Kidney epithelial cell (primary cell): Measurements from ENCODE around the gene ADGRA3. TPM values are rescaled to one million over a fixed set of nuclear protein-coding genes. Genes with fewer than 3 reads are reported as not detected.
"Not testable (repeated sequence)": the region's sequence is repeated elsewhere in the genome, so short reads cannot be mapped to it uniquely, and the experiment has no call there.

ENCODE experiments used
- DNase-seq: peaks from one replicate; pipeline ENCODE4 v3.0.0-alpha.2; 2010; ENCODE audit warnings: low read depth
- H3K27me3 ChIP-seq: 2 replicates; pipeline ENCODE4 v1.6.0; 2011; ENCODE audit warnings: low read length; ENCODE audit not compliant: control insufficient read depth, insufficient read depth
- H3K36me3 ChIP-seq: 2 replicates; pipeline ENCODE4 v1.5.1; 2011; ENCODE audit warnings: low read length; ENCODE audit not compliant: control insufficient read depth, insufficient read depth
- H3K4me3 ChIP-seq: 2 replicates; pipeline ENCODE4 v1.5.1; 2011; ENCODE audit warnings: low read depth, mild to moderate bottlenecking, control low read depth, low read length
- CTCF ChIP-seq: IDR thresholded peaks from 2 replicates; pipeline ENCODE4 v1.5.1; 2011; ENCODE audit warnings: mild to moderate bottlenecking, moderate library complexity, low read length, control low read depth, inconsistent platforms; ENCODE audit not compliant: insufficient read depth, poor library complexity, severe bottlenecking
- total RNA-seq: library from RNA; depleted of rRNA; stranded (reverse); fragments of >200 nt; gene quantifications from 2 replicates; pipeline ENCODE4 v1.2.3, GENCODE V29; 2015

Gene ADGRA3
- total RNA-seq, 1 donor from 2014 or later: 30.5 TPM

- no peaks in the 10 kb centered on the region for H3K27me3 ChIP-seq
- H3K36me3 ChIP-seq: no peaks in the 10 kb centered on the region
- DNase-seq: no peak
- no peak for TF ChIP-seq CTCF
- no peak overlapping the region for H3K4me3 ChIP-seq
These were observed 124.3 kb downstream of the ADGRA3 start for GRCh38 chr4:22391551-22391950.

GRCh38 chr4:22389240-22389870 lies 126.5 kb downstream of the ADGRA3 start:
- Histone ChIP-seq H3K4me3 (no peak overlapping the region), H3K36me3 (no peaks in the 10 kb centered on the region), H3K27me3 (no peaks in the 10 kb centered on the region)
- TF ChIP-seq CTCF: peak; percentile 85
- peak; percentile 43 for DNase-seq

GRCh38 chr4:22385611-22386011 lies 130.3 kb downstream of the ADGRA3 start:
- H3K4me3 ChIP-seq: no peak overlapping the region
- H3K27me3 ChIP-seq: no peaks in the 10 kb centered on the region
- no peak for DNase-seq
- no peaks in the 10 kb centered on the region for H3K36me3 ChIP-seq
- no peak for TF ChIP-seq CTCF

- Histone ChIP-seq H3K27me3 (no peaks in the 10 kb centered on the region), H3K4me3 (no peak overlapping the region), H3K36me3 (no peaks in the 10 kb centered on the region)
- DNase-seq: no peak
- TF ChIP-seq CTCF: no peak
These were observed 131.7 kb downstream of the ADGRA3 start for GRCh38 chr4:22384154-22384553.

- not testable (repeated sequence) for DNase-seq, H3K36me3 ChIP-seq, H3K27me3 ChIP-seq, H3K4me3 ChIP-seq
These were observed 133.7 kb downstream of the ADGRA3 start for GRCh38 chr4:22382216-22382615.

DNA sequence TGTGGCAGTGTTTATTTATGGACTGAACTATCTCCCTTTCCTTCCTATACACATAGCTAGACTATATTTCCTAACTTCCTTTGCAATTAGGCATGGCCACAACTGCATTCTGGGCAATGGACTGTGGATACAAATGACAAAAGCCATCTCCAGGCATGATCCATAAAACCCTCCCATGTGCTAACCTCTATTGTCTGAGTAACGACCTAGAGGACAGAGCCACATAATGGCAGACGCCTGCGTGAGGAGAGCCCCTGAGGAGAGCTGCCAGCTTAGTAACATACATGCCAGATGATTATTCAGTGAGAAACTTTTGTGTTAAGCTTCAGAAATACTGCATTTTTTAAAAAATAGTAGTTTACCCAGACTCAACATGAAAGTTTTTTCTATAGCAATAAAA lies 142.9 kb downstream of the ADGRA3 start:
- DNase-seq: no peak
- Histone ChIP-seq H3K36me3 (no peaks in the 10 kb centered on the region), H3K27me3 (no peaks in the 10 kb centered on the region), H3K4me3 (no peak overlapping the region)
- TF ChIP-seq CTCF: no peak
